H1 (cell line): Measurements from ENCODE around the gene ENO3. TPM values are rescaled to one million over a fixed set of nuclear protein-coding genes. Genes with fewer than 3 reads are reported as not detected.

Source experiments
- CTCF ChIA-PET: fragments of 300-600 bp; sonication (Branson Sonifier 250); formaldehyde crosslinking; loops from one replicate; lab custom pipeline; 2021; ENCODE audit not compliant: partially characterized antibody; lab: Charles Lee
- POLR2A ChIA-PET: fragments of 300-600 bp; sonication (Branson Sonifier 250); formaldehyde crosslinking; loops from one replicate; lab custom pipeline; 2021; ENCODE audit warnings: inconsistent platforms; ENCODE audit not compliant: partially characterized antibody; lab: Charles Lee
- DNase-seq, 2 experiments: peaks; one replicate each; pipeline versions ENCODE4 v3.0.0 to v3.0.0-alpha.2; 2010 to 2022; ENCODE audit warnings: low spot score in 2 of 2, low read depth in 1 of 2, mixed read lengths in 1 of 2
- FAIRE-seq: peaks from 2 replicates; lab custom pipeline; 2011; peaks lifted over from hg19 to GRCh38; lab: Jason Lieb, UNC
- H2AFZ ChIP-seq: 2 replicates; pipeline ENCODE4 v1.8.1; 2012; ENCODE audit warnings: low read length, inconsistent platforms
- H2AK5ac ChIP-seq: 2 replicates; pipeline ENCODE4 v1.6.1; 2013; ENCODE audit warnings: low read depth, low read length
- H2BK120ac ChIP-seq: replicated peaks from 2 replicates; pipeline ENCODE3; 2013; ENCODE audit warnings: low read depth, low read length, inconsistent platforms
- H2BK12ac ChIP-seq: 2 replicates; pipeline ENCODE4 v1.6.1; 2013; ENCODE audit warnings: low read depth, low read length
- H2BK15ac ChIP-seq: 2 replicates; pipeline ENCODE4 v1.6.1; 2013; ENCODE audit warnings: low read length
- H2BK20ac ChIP-seq: 2 replicates; pipeline ENCODE4 v1.6.1; 2013; ENCODE audit warnings: low read length
- H2BK5ac ChIP-seq: 2 replicates; pipeline ENCODE4 v1.6.1; 2013; ENCODE audit warnings: low read depth, low read length
- H3K14ac ChIP-seq: 2 replicates; pipeline ENCODE4 v1.6.1; 2013; ENCODE audit warnings: inconsistent platforms; ENCODE audit not compliant: insufficient read length
- H3K18ac ChIP-seq: 2 replicates; pipeline ENCODE4 v1.6.1; 2013; ENCODE audit warnings: low read length; ENCODE audit errors: extremely low read depth
- H3K23ac ChIP-seq: 2 replicates; pipeline ENCODE4 v1.6.1; 2013; ENCODE audit warnings: inconsistent platforms; ENCODE audit not compliant: insufficient read length
- H3K23me2 ChIP-seq: 2 replicates; pipeline ENCODE4 v1.6.1; 2013; ENCODE audit warnings: low read depth, low read length
- H3K27ac ChIP-seq: 2 replicates; pipeline ENCODE4 v1.6.1; 2011; ENCODE audit warnings: low read depth, low read length, inconsistent platforms
- H3K27me3 ChIP-seq, 4 experiments: replicated peaks in 1 of 4; 1 replicate in 1 of 4; 2 replicates in 3 of 4; pipeline versions ENCODE4 v1.6.1 to v1.8.1; 2011 to 2013; ENCODE audit warnings: low read length in 3 of 4, mild to moderate bottlenecking in 3 of 4, inconsistent platforms in 2 of 4, mixed read lengths in 2 of 4, moderate library complexity in 1 of 4; ENCODE audit not compliant: control insufficient read depth in 3 of 4, insufficient read depth in 3 of 4; ENCODE audit errors: extremely low read depth in 1 of 4
- H3K36me3 ChIP-seq, 4 experiments: 2 replicates each; pipeline versions ENCODE4 v1.6.1 to v1.8.1; 2011 to 2013; ENCODE audit warnings: mild to moderate bottlenecking in 4 of 4, low read length in 3 of 4, moderate library complexity in 2 of 4, control low read depth in 1 of 4, inconsistent platforms in 1 of 4; ENCODE audit not compliant: insufficient read depth in 4 of 4, control insufficient read depth in 2 of 4
- H3K4ac ChIP-seq: replicated peaks from 2 replicates; pipeline ENCODE3; 2013; ENCODE audit warnings: low read length, low read depth, mixed read lengths, inconsistent platforms; ENCODE audit not compliant: insufficient read length
- H3K4me1 ChIP-seq, 4 experiments: replicated peaks in 1 of 4; 1 replicate in 1 of 4; 2 replicates in 3 of 4; pipeline versions ENCODE4 v1.6.1 to v1.8.1; 2011 to 2013; ENCODE audit warnings: low read length in 3 of 4, inconsistent platforms in 2 of 4, mixed read lengths in 1 of 4; ENCODE audit not compliant: insufficient read depth in 4 of 4, control insufficient read depth in 3 of 4
- H3K4me2 ChIP-seq, 2 experiments: 2 replicates each; pipeline versions ENCODE4 v1.6.1 to v1.8.1; 2011 to 2013; ENCODE audit warnings: low read depth in 2 of 2, low read length in 2 of 2, control low read depth in 1 of 2, inconsistent platforms in 1 of 2, mild to moderate bottlenecking in 1 of 2; ENCODE audit not compliant: insufficient read depth in 1 of 2
- H3K4me3 ChIP-seq, 4 experiments: fragments of 200-600, 300-600 bp in 1 of 4; sonication (generic), shearing (Covaris generic), sonication (Bioruptor Twin) in 1 of 4; 2 replicates each; pipeline versions ENCODE4 v1.5.1 to v1.8.1; 2011 to 2016; ENCODE audit warnings: low read length in 4 of 4, low read depth in 3 of 4, control low read depth in 2 of 4, inconsistent platforms in 2 of 4, mild to moderate bottlenecking in 2 of 4, mixed read lengths in 1 of 4, moderate library complexity in 1 of 4; ENCODE audit not compliant: insufficient read depth in 2 of 4; ENCODE audit errors: extremely low read depth in 1 of 4
- H3K56ac ChIP-seq: replicated peaks from 2 replicates; pipeline ENCODE3; 2013; ENCODE audit warnings: low read depth, mild to moderate bottlenecking, mixed read lengths, low read length, inconsistent platforms; ENCODE audit not compliant: insufficient read length
- H3K79me1 ChIP-seq: 2 replicates; pipeline ENCODE4 v1.6.1; 2013; ENCODE audit warnings: low read depth, low read length, control low read depth
- H3K79me2 ChIP-seq, 2 experiments: 2 replicates each; pipeline versions ENCODE4 v1.6.1 to v1.8.1; 2012 to 2013; ENCODE audit warnings: low read length in 2 of 2, mild to moderate bottlenecking in 2 of 2, inconsistent platforms in 1 of 2; ENCODE audit not compliant: insufficient read depth in 2 of 2, control insufficient read depth in 1 of 2
- H3K9ac ChIP-seq, 4 experiments: replicated peaks in 1 of 4; 1 replicate in 1 of 4; 2 replicates in 3 of 4; pipeline versions ENCODE4 v1.6.1 to v1.8.1; 2011 to 2013; ENCODE audit warnings: low read depth in 3 of 4, low read length in 3 of 4, control low read depth in 2 of 4, mild to moderate bottlenecking in 2 of 4, moderate library complexity in 2 of 4, inconsistent platforms in 1 of 4; ENCODE audit errors: extremely low read depth in 1 of 4
- H3K9me3 ChIP-seq, 2 experiments: 2 replicates each; pipeline versions ENCODE4 v1.6.1 to v1.8.1; 2012 to 2013; ENCODE audit warnings: mild to moderate bottlenecking in 2 of 2, moderate library complexity in 2 of 2, control low read depth in 1 of 2, inconsistent platforms in 1 of 2, low read depth in 1 of 2, low read length in 1 of 2, mixed read lengths in 1 of 2; ENCODE audit not compliant: insufficient read depth in 2 of 2
- H4K20me1 ChIP-seq, 2 experiments: replicated peaks in 1 of 2; 2 replicates each; pipeline versions ENCODE3 to v1.8.1; 2011 to 2013; ENCODE audit warnings: inconsistent platforms in 2 of 2, low read length in 2 of 2, mild to moderate bottlenecking in 1 of 2; ENCODE audit not compliant: insufficient read depth in 2 of 2, control insufficient read depth in 1 of 2
- H4K5ac ChIP-seq: 2 replicates; pipeline ENCODE4 v1.6.1; 2013; ENCODE audit warnings: low read length, low read depth, mixed read lengths, inconsistent platforms; ENCODE audit not compliant: insufficient read length
- H4K8ac ChIP-seq: 2 replicates; pipeline ENCODE4 v1.8.0; 2013; ENCODE audit warnings: mild to moderate bottlenecking, moderate library complexity, low read length, inconsistent platforms; ENCODE audit not compliant: insufficient read depth; ENCODE audit errors: extremely low read depth
- H4K91ac ChIP-seq: replicated peaks from 2 replicates; pipeline ENCODE3; 2013; ENCODE audit warnings: low read length, mixed read lengths, inconsistent platforms; ENCODE audit not compliant: insufficient read length
- ATF3 ChIP-seq: IDR thresholded peaks from 2 replicates; pipeline ENCODE4 v1.6.1; 2011; ENCODE audit warnings: low read depth, mild to moderate bottlenecking, low read length; ENCODE audit not compliant: insufficient read depth
- BACH1 ChIP-seq: IDR thresholded peaks from 2 replicates; pipeline ENCODE4 v1.6.1; 2012; ENCODE audit warnings: low read length, improper control_type of control experiment
- CBX8 ChIP-seq: fragments of 300-800, 300-1000 bp; sonication (generic); IDR thresholded peaks from 2 replicates; pipeline ENCODE4 v1.7.1; 2016; ENCODE audit warnings: low read depth, low read length, borderline replicate concordance
- CTBP2 ChIP-seq: IDR thresholded peaks from 2 replicates; pipeline ENCODE4 v1.7.0; 2011; ENCODE audit warnings: borderline replicate concordance, mild to moderate bottlenecking, moderate library complexity, mixed read lengths, low read length; ENCODE audit not compliant: insufficient read depth, insufficient read length
- EGR1 ChIP-seq: IDR thresholded peaks from 2 replicates; pipeline ENCODE4 v1.6.1; 2011; ENCODE audit warnings: low read depth, low read length, borderline replicate concordance
- GABPA ChIP-seq: IDR thresholded peaks from 2 replicates; pipeline ENCODE4 v1.6.1; 2011; ENCODE audit warnings: mild to moderate bottlenecking, low read length, moderate library complexity, borderline replicate concordance; ENCODE audit not compliant: insufficient read depth
- JUN ChIP-seq: IDR thresholded peaks from 2 replicates; pipeline ENCODE4 v1.6.1; 2011; ENCODE audit warnings: low read depth, mild to moderate bottlenecking, improper control_type of control experiment, low read length
- PHF8 ChIP-seq: fragments of 200-600 bp; sonication (generic); conservative IDR thresholded peaks from 2 replicates; pipeline ENCODE4 v1.7.1; 2012; ENCODE audit warnings: low read depth, mild to moderate bottlenecking, inconsistent platforms, low read length, moderate library complexity
- POU5F1 ChIP-seq: IDR thresholded peaks from 2 replicates; pipeline ENCODE4 v1.6.1; 2011; ENCODE audit warnings: low read depth, mild to moderate bottlenecking, low read length, moderate library complexity
- SIRT6 ChIP-seq: IDR thresholded peaks from one replicate; pipeline ENCODE4 v1.7.1; 2012; ENCODE audit warnings: low read length, inconsistent platforms
- SP1 ChIP-seq: IDR thresholded peaks from 2 replicates; pipeline ENCODE4 v1.6.1; 2011; ENCODE audit warnings: low read depth, low read length
- SP2 ChIP-seq: IDR thresholded peaks from 2 replicates; pipeline ENCODE4 v1.6.1; 2012; ENCODE audit warnings: mild to moderate bottlenecking, low read length, inconsistent platforms
- SP4 ChIP-seq: IDR thresholded peaks from 2 replicates; pipeline ENCODE4 v1.6.1; 2012; ENCODE audit warnings: low read length, inconsistent platforms
- TCF12 ChIP-seq: IDR thresholded peaks from 2 replicates; pipeline ENCODE4 v1.6.1; 2011; ENCODE audit warnings: low read depth, mild to moderate bottlenecking, low read length
- WGBS, 2 experiments: shearing (Covaris generic) in 1 of 2; methylation state at CpG; one replicate each; pipeline versions ENCODE4 v1.1.6 to v1.1.7; 2013 to 2015; ENCODE audit warnings: low lambda C conversion rate in 2 of 2, mixed read lengths in 2 of 2, inconsistent platforms in 1 of 2, low coverage in 1 of 2, missing lambda C conversion rate in 1 of 2; ENCODE audit not compliant: insufficient replicate concordance in 2 of 2, insufficient coverage in 1 of 2, insufficient read length in 1 of 2; ENCODE audit errors: extremely low coverage in 1 of 2, missing lambda C conversion rate in 1 of 2; 5-methylcytosine and 5-hydroxymethylcytosine counted together
- polyA plus RNA-seq, 7 experiments: library from polyadenylated mRNA; depleted of rRNA in 3 of 7; stranded (reverse) in 5 of 7; unstranded in 2 of 7; fragments of >200 nt in 5 of 7; fragments of 200-250 nt in 2 of 7; gene quantifications; 1 replicate in 5 of 7; 2 replicates in 1 of 7; 4 replicates in 1 of 7; pipeline versions ENCODE4 v1.2.1 to v1.2.3, GENCODE V29; 2011 to 2013; ENCODE audit warnings: missing spikeins in 2 of 7, mixed read lengths in 2 of 7
- total RNA-seq: library from RNA; stranded (reverse); fragmentation: NEBNext Ultra II Directional; extraction: Animal tissue kit (Norgen Biotek cat#: 25700); gene quantifications from 2 replicates; pipeline ENCODE4 v1.2.1, GENCODE V29; 2021

ENO3 gene
- total and polyA plus RNA-seq, 2 of the 8 experiments (the other 6 are each of a cell fraction or from before 2014, with no cell fraction given): 25.0 to 25.7 TPM

GRCh38 chr17:4971826-4972225 is 20.9 kb downstream of the ENO3 start:
- Histone ChIP-seq H3K23ac (no peak overlapping the region), H3K14ac (no peak overlapping the region), H4K91ac (no peak overlapping the region), H2BK5ac (no peak overlapping the region), H2BK15ac (no peak overlapping the region), H4K5ac (no peak overlapping the region), H3K27me3 (peaks cover 0 to 34% (median 20%) of the 10 kb centered on the region in 4 experiments; a peak in 6 of 7 replicates), H2BK12ac (no peak overlapping the region), H3K36me3 (peaks cover 0 to 11% (median 0%) of the 10 kb centered on the region in 4 experiments; a peak in 1 of 8 replicates), H3K4me1 (peaks cover 0 to 14% (median 6%) of the 10 kb centered on the region in 4 experiments; a peak in 5 of 7 replicates), H4K8ac (no peak overlapping the region), H3K79me1 (0 out of 2 replicates have a peak, but pooled peaks cover 3% of the 10 kb centered on the region), H3K56ac (no peak overlapping the region), H3K27ac (no peak overlapping the region), H3K9ac (no peak overlapping the region), H4K20me1 (peaks cover 2 to 11% of the 10 kb centered on the region in 2 experiments), H3K4me3 (no peak overlapping the region), H2BK120ac (no peak overlapping the region), H3K18ac (no peak overlapping the region), H3K23me2 (peaks cover 14% of the 10 kb centered on the region; the same call in 1 of the 2 replicates), H3K9me3 (no peaks in the 10 kb centered on the region), H3K4ac (no peak overlapping the region), H3K4me2 (no peak overlapping the region), H2BK20ac (no peak overlapping the region), H2AFZ (no peak overlapping the region), H3K79me2 (peaks cover 0 to 12% of the 10 kb centered on the region in 2 experiments; a peak in 1 of 4 replicates), H2AK5ac (no peak overlapping the region)
- DNase-seq (no peak), FAIRE-seq (no peak)
- 87% methylated on average over 6 of the region's 6 CpGs; no CpG with 5 or more reads in 1 of the 2 experiments for WGBS, 2 experiments
- ChIA-PET POLR2A (interaction anchor here (1.0 to 32.4 kb wide), 6 partner anchors 9 to 253 kb away, joined by 3 to 987 read pairs (median 7); partner anchors contain the start of genes CAMTA2, ENO3, INCA1 and KIF1C), CTCF (interaction anchor here (0.7 to 6.2 kb wide), 10 partner anchors 9 to 67 kb away, joined by 3 to 31 read pairs (median 4); partner anchors contain the start of genes CAMTA2 and GP1BA)
- TF ChIP-seq CTBP2 (no peak), SP2 (no peak), POU5F1 (no peak), SP4 (no peak), EGR1 (no peak), GABPA (no peak), CBX8 (no peak), ATF3 (no peak), JUN (no peak), BACH1 (no peak), PHF8 (no peak), SIRT6 (no peak), TCF12 (no peak), SP1 (no peak)
